ENCODE data around the gene FRMD4A.

The FRMD4A gene

GRCh38 chr10:14040787-14041631 lies 289.7 kb downstream of the FRMD4A start:
- H3K4me1 Mint-ChIP-seq, result peaks cover 6% of the 10 kb centered on the region
- ATAC-seq (ENCODE audit: low read depth) (no peak), DNase-seq (ENCODE audit: low spot score in 2 of 2) (no peak)
- no peaks in the 10 kb centered on the region for H3K27me3 Mint-ChIP-seq
- peak overlapping the region; percentile 6 for H3K27ac Mint-ChIP-seq
- H3K9me3 Mint-ChIP-seq, result no peaks in the 10 kb centered on the region
- no peak overlapping the region for H3K4me3 Mint-ChIP-seq
- no peaks in the 10 kb centered on the region for H3K36me3 Mint-ChIP-seq

GRCh38 chr10:14039968-14040668 lies 290.6 kb downstream of the FRMD4A start:
- H3K27me3 Mint-ChIP-seq, result no peaks in the 10 kb centered on the region
- H3K36me3 Mint-ChIP-seq, result no peaks in the 10 kb centered on the region
- DNase-seq (ENCODE audit: low spot score in 2 of 2), result no peak
- H3K9me3 Mint-ChIP-seq, result no peaks in the 10 kb centered on the region
- H3K4me3 Mint-ChIP-seq, result no peak overlapping the region
- H3K4me1 Mint-ChIP-seq, result peaks cover 6% of the 10 kb centered on the region
- ATAC-seq (ENCODE audit: low read depth), result no peak
- no peak overlapping the region for H3K27ac Mint-ChIP-seq

DNA sequence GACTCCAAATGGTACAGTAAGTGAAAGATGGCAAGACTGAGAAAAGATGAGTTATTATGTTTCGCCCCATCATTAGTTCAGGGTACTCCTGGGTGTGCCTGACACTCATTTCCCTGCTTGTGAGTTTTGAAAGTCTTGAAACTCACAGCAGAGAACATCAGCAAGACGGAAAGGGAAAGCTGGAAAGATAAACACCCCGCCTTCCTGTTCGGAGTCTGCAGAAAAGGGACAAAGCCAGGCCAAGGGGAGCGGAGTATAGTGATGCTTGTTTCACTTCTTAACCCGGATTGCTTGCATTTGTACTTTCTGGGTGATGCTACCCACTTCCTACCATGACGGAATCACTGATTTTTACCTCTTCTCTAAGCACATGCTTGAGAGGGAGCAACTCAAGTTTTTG lies 294.5 kb downstream of the FRMD4A start:
- Mint-ChIP-seq H3K36me3 (no peaks in the 10 kb centered on the region), H3K9me3 (peaks cover 1% of the 10 kb centered on the region), H3K27ac (no peak overlapping the region), H3K4me1 (peaks cover 3% of the 10 kb centered on the region), H3K4me3 (no peak overlapping the region), H3K27me3 (no peaks in the 10 kb centered on the region)
- ATAC-seq (ENCODE audit: low read depth) (no peak), DNase-seq (ENCODE audit: low spot score in 2 of 2) (no peak)

DNA sequence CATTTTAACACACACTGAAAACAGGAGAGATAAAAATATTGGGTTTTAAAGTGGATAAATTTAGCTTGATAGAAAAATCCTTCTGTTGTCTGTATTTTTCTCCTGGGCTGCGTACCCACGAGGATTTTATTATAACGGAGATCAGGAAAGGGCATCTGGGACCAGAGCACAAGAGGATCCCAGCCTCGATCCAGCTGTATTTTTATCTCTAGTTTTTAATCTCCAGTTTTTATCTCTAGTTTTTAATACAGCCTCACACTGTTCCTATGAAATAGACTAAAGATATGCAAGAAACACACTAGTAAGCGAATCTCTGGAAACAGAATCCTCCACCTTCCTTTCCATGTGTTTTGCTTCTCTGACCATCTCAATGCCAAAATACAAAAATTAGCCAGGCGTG lies 295.2 kb downstream of the FRMD4A start:
- H3K27me3 Mint-ChIP-seq, result peaks cover 4% of the 10 kb centered on the region

DNA sequence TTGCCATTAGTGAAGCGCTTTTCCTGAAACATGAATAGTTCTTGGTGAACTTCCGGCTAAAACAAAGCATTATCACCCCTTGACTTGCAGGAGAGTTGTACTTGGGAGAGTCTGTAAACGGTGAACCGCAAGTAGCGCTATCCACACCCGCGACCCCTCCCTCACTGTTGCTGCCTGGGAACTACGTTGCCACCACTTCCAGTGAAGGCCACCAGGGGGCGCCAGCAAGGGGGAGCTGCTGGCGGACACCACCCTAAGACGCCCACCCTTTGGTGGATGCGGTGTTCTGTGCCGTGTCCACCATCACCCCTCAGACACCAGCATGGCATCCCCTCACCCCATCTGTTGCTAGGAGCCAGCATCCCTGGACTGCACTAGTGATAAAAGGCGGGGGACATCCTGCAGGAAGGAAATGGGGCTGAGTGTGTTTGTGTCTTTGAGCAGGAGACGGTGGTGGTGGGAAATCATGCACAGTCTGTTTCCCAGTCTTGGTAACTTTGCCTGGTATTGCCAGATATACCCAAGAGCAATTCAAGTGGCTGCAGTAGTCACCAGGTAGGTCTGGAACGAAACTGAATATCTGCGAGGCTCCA lies 298.2 kb downstream of the FRMD4A start:
- no peaks in the 10 kb centered on the region for H3K36me3 Mint-ChIP-seq
- DNase-seq (ENCODE audit: low spot score in 2 of 2) (peak; percentile 21 to 46), ATAC-seq (ENCODE audit: low read depth) (no peak)
- H3K27me3 Mint-ChIP-seq, result peaks cover 7% of the 10 kb centered on the region
- H3K4me1 Mint-ChIP-seq, result no peaks in the 10 kb centered on the region
- no peak overlapping the region for H3K27ac Mint-ChIP-seq
- no peak overlapping the region for H3K4me3 Mint-ChIP-seq
- H3K9me3 Mint-ChIP-seq, result peaks cover 1% of the 10 kb centered on the region

More for the DNA sequence above, 295.2 kb downstream of the FRMD4A start:
- Mint-ChIP-seq H3K27ac (no peak overlapping the region), H3K4me3 (no peak overlapping the region), H3K36me3 (no peaks in the 10 kb centered on the region), H3K9me3 (peaks cover 1% of the 10 kb centered on the region), H3K4me1 (peaks cover under 1% of the 10 kb centered on the region)
- ATAC-seq (ENCODE audit: low read depth) (no peak), DNase-seq (ENCODE audit: low spot score in 2 of 2) (no peak)

DNA sequence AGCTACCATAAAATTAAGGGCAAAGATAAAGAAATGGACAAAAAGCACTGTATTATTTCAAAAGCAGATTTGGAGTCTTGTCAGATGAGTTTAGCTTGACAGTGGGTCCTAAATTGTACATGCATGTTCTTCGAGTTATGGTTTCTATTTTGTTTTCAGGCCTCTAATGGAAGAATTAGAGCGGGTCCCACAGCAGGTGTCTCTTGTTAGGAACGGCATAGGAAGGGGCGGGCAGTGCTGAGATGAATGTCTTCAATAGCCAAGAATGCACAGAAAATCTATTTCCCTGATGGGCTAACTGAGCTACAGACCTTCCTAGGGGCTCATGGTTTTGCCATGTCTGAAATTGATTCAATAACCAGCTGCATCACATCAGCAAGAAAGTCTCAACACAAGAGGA lies 304.4 kb downstream of the FRMD4A start:
- Mint-ChIP-seq H3K4me3 (no peak overlapping the region), H3K27me3 (peaks cover 13% of the 10 kb centered on the region), H3K27ac (no peak overlapping the region), H3K9me3 (no peaks in the 10 kb centered on the region), H3K36me3 (no peaks in the 10 kb centered on the region), H3K4me1 (peaks cover 17% of the 10 kb centered on the region)
- ATAC-seq (ENCODE audit: low read depth) (no peak), DNase-seq (ENCODE audit: low spot score in 2 of 2) (no peak)

GRCh38 chr10:14025283-14026189 lies 305.2 kb downstream of the FRMD4A start:
- peaks cover 9% of the 10 kb centered on the region for H3K27me3 Mint-ChIP-seq
- ATAC-seq (ENCODE audit: low read depth) (no peak), DNase-seq (ENCODE audit: low spot score in 2 of 2) (no peak)
- no peak overlapping the region for H3K27ac Mint-ChIP-seq
- H3K4me3 Mint-ChIP-seq, result no peak overlapping the region
- peaks cover 17% of the 10 kb centered on the region for H3K4me1 Mint-ChIP-seq
- H3K9me3 Mint-ChIP-seq, result no peaks in the 10 kb centered on the region
- H3K36me3 Mint-ChIP-seq, result no peaks in the 10 kb centered on the region

- H3K9me3 Mint-ChIP-seq, result no peaks in the 10 kb centered on the region
- H3K27me3 Mint-ChIP-seq, result peaks cover 6% of the 10 kb centered on the region
- H3K4me3 Mint-ChIP-seq, result peak overlapping the region; percentile 77
- peak; percentile 18 to 23 for DNase-seq (ENCODE audit: low spot score in 2 of 2)
- H3K36me3 Mint-ChIP-seq, result no peaks in the 10 kb centered on the region
- H3K4me1 Mint-ChIP-seq, result peaks cover 17% of the 10 kb centered on the region
- peak overlapping the region; percentile 51 for H3K27ac Mint-ChIP-seq
- ATAC-seq (ENCODE audit: low read depth), result peak; percentile 77
These were observed 306.2 kb downstream of the FRMD4A start for GRCh38 chr10:14024329-14025202.

DNA sequence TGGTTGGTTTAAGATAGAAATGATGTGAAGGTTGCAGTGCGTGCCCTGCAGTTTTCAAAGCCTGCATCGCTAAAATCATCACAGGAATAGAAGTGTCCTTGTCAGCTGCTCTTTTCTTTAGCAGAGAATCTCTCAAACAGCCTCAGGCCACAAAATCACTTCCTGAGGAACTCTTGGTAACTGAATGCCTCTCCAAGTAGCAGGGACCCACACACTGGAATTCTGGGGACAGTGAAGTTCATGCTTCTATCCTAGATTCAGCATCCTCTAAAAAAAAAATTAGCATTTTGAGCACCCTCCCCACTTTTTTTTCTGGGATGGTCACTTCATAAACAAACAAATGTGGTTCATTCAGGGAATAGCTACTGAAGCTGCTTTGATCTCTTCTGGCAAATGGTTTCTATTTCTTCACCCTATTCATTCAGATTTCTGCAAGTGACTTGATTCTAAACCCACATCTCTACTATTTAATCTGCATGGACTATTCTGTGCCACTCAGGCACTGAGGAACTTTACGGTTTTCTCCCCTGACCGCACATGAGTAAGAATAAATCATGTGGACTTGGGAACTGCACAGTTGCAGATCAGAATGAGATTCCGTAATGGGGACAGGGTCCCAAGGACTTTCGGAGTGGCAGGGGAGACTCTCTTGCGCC lies 306.9 kb downstream of the FRMD4A start:
- no peak for DNase-seq (ENCODE audit: low spot score in 2 of 2)
- peaks cover 9% of the 10 kb centered on the region for H3K27me3 Mint-ChIP-seq
- ATAC-seq (ENCODE audit: low read depth), result no peak
- peak overlapping the region; percentile 77 for H3K4me3 Mint-ChIP-seq
- H3K9me3 Mint-ChIP-seq, result peaks cover 4% of the 10 kb centered on the region
- peaks cover 3% of the 10 kb centered on the region for H3K36me3 Mint-ChIP-seq
- peaks cover 17% of the 10 kb centered on the region for H3K4me1 Mint-ChIP-seq
- H3K27ac Mint-ChIP-seq, result peak overlapping the region; percentile 51

DNA sequence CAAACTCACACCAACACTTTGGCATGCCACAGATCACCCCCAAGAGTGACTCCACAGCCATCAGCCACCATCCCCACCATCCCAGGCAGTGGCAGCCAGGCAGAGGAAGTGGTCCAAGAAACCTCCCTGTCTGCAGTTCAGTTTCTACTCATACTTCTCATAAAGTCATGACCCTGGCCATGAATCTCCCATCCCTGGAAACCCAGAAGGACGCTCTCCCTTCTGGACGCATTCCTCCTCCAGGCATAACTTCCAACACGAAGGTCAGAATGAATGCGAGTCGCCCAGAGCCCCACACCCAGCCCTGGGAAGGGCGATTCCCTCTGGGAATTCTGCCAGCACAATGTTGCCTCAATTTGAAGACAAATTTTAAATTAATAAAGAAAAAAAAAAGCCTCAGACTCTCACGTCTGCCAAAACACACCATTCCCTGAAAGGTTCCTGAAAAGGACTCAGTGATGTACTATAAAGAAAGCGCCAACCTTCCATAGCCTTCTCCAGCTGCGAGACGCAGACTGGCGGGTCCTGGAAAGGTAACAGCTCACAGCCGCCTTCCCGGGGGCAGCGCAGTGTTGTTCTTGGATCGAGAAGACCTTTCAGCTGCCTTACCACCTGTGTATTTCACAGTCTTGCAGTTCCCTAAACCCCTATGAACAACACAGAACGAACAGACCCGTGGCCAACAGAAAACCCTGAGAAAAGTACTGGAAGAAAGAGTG lies 307.6 kb downstream of the FRMD4A start:
- Mint-ChIP-seq H3K4me1 (peaks cover 17% of the 10 kb centered on the region), H3K4me3 (peak overlapping the region; percentile 77), H3K36me3 (peaks cover 7% of the 10 kb centered on the region), H3K27ac (peak overlapping the region; percentile 51), H3K9me3 (peaks cover 9% of the 10 kb centered on the region), H3K27me3 (peaks cover 13% of the 10 kb centered on the region)
- DNase-seq (ENCODE audit: low spot score in 2 of 2) (no peak), ATAC-seq (ENCODE audit: low read depth) (no peak)

DNA sequence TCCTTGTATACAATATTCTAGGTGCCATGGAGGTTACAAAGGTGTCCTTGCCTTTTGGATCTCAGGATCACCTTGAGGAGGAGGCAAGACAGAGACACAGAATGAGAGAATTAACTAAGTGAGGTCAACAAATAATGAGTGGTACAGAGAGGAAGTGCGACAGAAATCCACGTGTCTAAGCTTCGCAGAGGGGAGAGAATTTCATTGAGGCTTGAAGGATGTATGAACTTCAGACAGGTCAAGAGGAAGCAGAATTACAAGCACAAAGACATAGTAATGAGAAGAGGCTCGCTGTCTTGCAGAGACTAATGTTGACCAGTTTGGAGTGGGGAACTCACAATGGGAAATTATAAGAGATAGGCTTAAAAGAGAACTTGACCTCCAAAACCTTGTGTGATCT lies 308.7 kb downstream of the FRMD4A start:
- Mint-ChIP-seq H3K27ac (no peak overlapping the region), H3K4me3 (no peak overlapping the region), H3K9me3 (peaks cover 9% of the 10 kb centered on the region), H3K4me1 (peaks cover 17% of the 10 kb centered on the region), H3K27me3 (peaks cover 13% of the 10 kb centered on the region), H3K36me3 (peaks cover 7% of the 10 kb centered on the region)
- ATAC-seq (ENCODE audit: low read depth) (peak; percentile 72), DNase-seq (ENCODE audit: low spot score in 2 of 2) (no peak)

GRCh38 chr10:14020037-14020664 lies 310.6 kb downstream of the FRMD4A start:
- Mint-ChIP-seq H3K36me3 (peaks cover 7% of the 10 kb centered on the region), H3K9me3 (peaks cover 9% of the 10 kb centered on the region), H3K27me3 (peaks cover 17% of the 10 kb centered on the region), H3K4me1 (peaks cover 28% of the 10 kb centered on the region), H3K27ac (no peak overlapping the region), H3K4me3 (no peak overlapping the region)
- no peak for ATAC-seq (ENCODE audit: low read depth)
- no peak for DNase-seq (ENCODE audit: low spot score in 2 of 2)

All from memory B cell (primary cell).